GM12878 (cell line): ENCODE measurements around the gene POLN. TPM values are rescaled to one million over a fixed set of nuclear protein-coding genes. Genes with fewer than 3 reads are reported as not detected.

Source experiments
- ATAC-seq: fragments of 200-7000 bp; cut with Tn5 transposase; 3 replicates; pipeline ENCODE4 v1.9.1; 2020; ENCODE audit warnings: mild to moderate bottlenecking, moderate library complexity
- BruUV-seq: library from RNA; stranded (reverse); fragments of 400-500 nt; replicated peaks from 2 replicates; lab custom pipeline; 2021; lab: Mats Ljungman, UMichigan
- CTCF ChIA-PET: fragments of 300-600 bp; sonication (Branson Sonifier 250); formaldehyde crosslinking; extraction: SDS; loops from one replicate; lab custom pipeline; 2021; ENCODE audit warnings: inconsistent platforms; lab: Yijun Ruan, JAX
- POLR2A ChIA-PET: fragments of 350-600 bp; formaldehyde crosslinking; extraction: SDS; loops from one replicate; lab custom pipeline; 2021; ENCODE audit warnings: inconsistent platforms; lab: Charles Lee
- RAD21 ChIA-PET: fragments of 300-600 bp; sonication (Branson Sonifier 250); formaldehyde crosslinking; loops from one replicate; lab custom pipeline; 2023; ENCODE audit warnings: antibody characterized with exemption; ENCODE audit not compliant: unreplicated experiment; lab: Charles Lee
- SMC1A ChIA-PET: fragments of 300-600 bp; sonication (Branson Sonifier 250); formaldehyde crosslinking; loops from one replicate; lab custom pipeline; 2023; ENCODE audit not compliant: unreplicated experiment, uncharacterized antibody; lab: Charles Lee
- DNase-seq: peaks from one replicate; pipeline ENCODE4 v3.0.0-alpha.2; 2011; ENCODE audit warnings: low read depth, low spot score
- FAIRE-seq: peaks from 3 replicates; lab custom pipeline; 2011; peaks lifted over from hg19 to GRCh38; lab: Jason Lieb, UNC
- H2AFZ ChIP-seq: 2 replicates; pipeline ENCODE4 v1.6.0; 2011; ENCODE audit warnings: low read depth, low read length, control low read depth; ENCODE audit not compliant: control insufficient read depth
- H3K27ac ChIP-seq: 2 replicates; pipeline ENCODE4 v1.5.1; 2011; ENCODE audit warnings: control low read depth; ENCODE audit not compliant: control insufficient read depth, insufficient read depth
- H3K27me3 ChIP-seq, 2 experiments: replicated peaks in 1 of 2; 2 replicates each; pipeline versions ENCODE4 v1.6.0 to v1.6.1; 2011; ENCODE audit warnings: low read length in 1 of 2; ENCODE audit not compliant: control insufficient read depth in 2 of 2, insufficient read depth in 2 of 2
- H3K36me3 ChIP-seq, 2 experiments: 2 replicates each; pipeline ENCODE4 v1.5.1; 2011; ENCODE audit warnings: low read length in 1 of 2; ENCODE audit not compliant: control insufficient read depth in 2 of 2, insufficient read depth in 2 of 2
- H3K4me1 ChIP-seq: 2 replicates; pipeline ENCODE4 v1.6.1; 2011; ENCODE audit warnings: mild to moderate bottlenecking, low read length, moderate library complexity, mixed read lengths; ENCODE audit not compliant: control insufficient read depth, insufficient read depth
- H3K4me2 ChIP-seq: 2 replicates; pipeline ENCODE4 v1.6.0; 2011; ENCODE audit warnings: control low read depth; ENCODE audit not compliant: control insufficient read depth, insufficient read depth
- H3K4me3 ChIP-seq: fragments of 200-600 bp; sonication (generic); 2 replicates; pipeline ENCODE4 v1.5.1; 2016
- H3K79me2 ChIP-seq: 2 replicates; pipeline ENCODE4 v1.6.0; 2011; ENCODE audit warnings: low read length; ENCODE audit not compliant: control insufficient read depth, insufficient read depth
- H3K9ac ChIP-seq: 2 replicates; pipeline ENCODE4 v1.8.0; 2011; ENCODE audit warnings: low read length, control low read depth, mixed read lengths; ENCODE audit not compliant: control insufficient read depth, insufficient read depth
- H3K9me3 ChIP-seq: replicated peaks from 3 replicates; pipeline ENCODE4 v1.5.1; 2011; ENCODE audit warnings: mild to moderate bottlenecking, low read length; ENCODE audit not compliant: control insufficient read depth, insufficient read depth
- H4K20me1 ChIP-seq: 2 replicates; pipeline ENCODE4 v1.6.0; 2011; ENCODE audit not compliant: control insufficient read depth, insufficient read depth
- E4F1 ChIP-seq: fragments of 450-650 bp; IDR thresholded peaks from 2 replicates; pipeline ENCODE4 v1.6.1; 2018; ENCODE audit warnings: borderline replicate concordance, mild to moderate bottlenecking; ENCODE audit not compliant: partially characterized antibody
- ETV6 ChIP-seq, 2 experiments: fragments of 450-650 bp in 1 of 2; IDR thresholded peaks in 1 of 2; conservative IDR thresholded peaks in 1 of 2; 2 replicates each; pipeline ENCODE4 v1.6.1; 2014; ENCODE audit warnings: antibody characterized with exemption in 1 of 2, borderline replicate concordance in 1 of 2, low read depth in 1 of 2, mild to moderate bottlenecking in 1 of 2, moderate library complexity in 1 of 2
- GABPA ChIP-seq: IDR thresholded peaks from 2 replicates; pipeline ENCODE4 v1.6.1; 2014; ENCODE audit warnings: antibody characterized with exemption, low read depth, mild to moderate bottlenecking, inconsistent platforms
- IRF4 ChIP-seq: IDR thresholded peaks from 2 replicates; pipeline ENCODE4 v1.6.1; 2011; ENCODE audit warnings: low read depth, low read length
- JUND ChIP-seq: IDR thresholded peaks from 2 replicates; pipeline ENCODE4 v1.6.1; 2012; ENCODE audit warnings: low read depth, mild to moderate bottlenecking, low read length, improper control_type of control experiment, moderate library complexity
- KAT2A ChIP-seq: conservative IDR thresholded peaks from 2 replicates; pipeline ENCODE4 v1.6.1; 2011; ENCODE audit warnings: low read depth, low read length; ENCODE audit not compliant: control insufficient read depth
- LARP7 ChIP-seq: fragments of 450-650 bp; IDR thresholded peaks from 2 replicates; pipeline ENCODE4 v1.6.1; 2017; ENCODE audit warnings: mild to moderate bottlenecking
- MEF2A ChIP-seq: IDR thresholded peaks from 2 replicates; pipeline ENCODE4 v1.6.1; 2011; ENCODE audit warnings: low read depth, mild to moderate bottlenecking, low read length, moderate library complexity; ENCODE audit not compliant: insufficient read depth
- NR2F1 ChIP-seq: fragments of 450-650 bp; conservative IDR thresholded peaks from 2 replicates; pipeline ENCODE4 v1.6.1; 2017; ENCODE audit warnings: mild to moderate bottlenecking
- PAX8 ChIP-seq: fragments of 450-650 bp; IDR thresholded peaks from 2 replicates; pipeline ENCODE4 v1.6.1; 2017; ENCODE audit warnings: mild to moderate bottlenecking, moderate library complexity
- SIX5 ChIP-seq: IDR thresholded peaks from 2 replicates; pipeline ENCODE4 v1.6.1; 2011; ENCODE audit warnings: mild to moderate bottlenecking, low read depth, low read length, moderate library complexity; ENCODE audit not compliant: severe bottlenecking
- SPI1 ChIP-seq: IDR thresholded peaks from 2 replicates; pipeline ENCODE4 v1.6.1; 2011; ENCODE audit warnings: low read depth, mild to moderate bottlenecking, low read length, moderate library complexity, borderline replicate concordance; ENCODE audit not compliant: insufficient read depth
- SREBF2 ChIP-seq: IDR thresholded peaks from 2 replicates; pipeline ENCODE4 v1.6.1; 2012; ENCODE audit warnings: mild to moderate bottlenecking, low read length
- STAT1 ChIP-seq: fragments of 450-650 bp; conservative IDR thresholded peaks from 2 replicates; pipeline ENCODE4 v1.6.1; 2014; ENCODE audit warnings: antibody characterized with exemption, mild to moderate bottlenecking
- ZSCAN29 ChIP-seq: fragments of 450-650 bp; IDR thresholded peaks from 2 replicates; pipeline ENCODE4 v1.6.1; 2017; ENCODE audit warnings: mild to moderate bottlenecking, moderate library complexity
- WGBS: methylation state at CpG from one replicate; pipeline ENCODE4 v1.1.6; 2016; ENCODE audit warnings: low lambda C conversion rate; ENCODE audit not compliant: insufficient replicate concordance, insufficient coverage; ENCODE audit errors: missing lambda C conversion rate; 5-methylcytosine and 5-hydroxymethylcytosine counted together
- in situ Hi-C: fragments of 300-500 bp; cut with MboI; formaldehyde crosslinking; loops from 9 replicates; pipeline ENCODE4 v1.14.3; 2018; ENCODE audit warnings: mixed read lengths
- intact Hi-C: fragments of 100-400 bp; cut with micrococcal nuclease; formaldehyde crosslinking; loops from one replicate; pipeline ENCODE4 v1.14.2; 2022; ENCODE audit not compliant: unreplicated experiment
- polyA plus RNA-seq, 11 experiments: library from polyadenylated mRNA; depleted of rRNA in 4 of 11; unstranded in 6 of 11; stranded (reverse) in 5 of 11; fragments of >200 nt; fragmentation: Nextera tagmentation in 4 of 11; fragmentation: Illumina TruSeq in 1 of 11; extraction: Ambion mirVana in 4 of 11; extraction: Trizol in 1 of 11; gene quantifications; 1 replicate in 1 of 11; 2 replicates in 10 of 11; pipeline versions ENCODE4 v1.2.1 to v1.2.3, GENCODE V29; 2011 to 2016; ENCODE audit warnings: inconsistent platforms in 2 of 11, missing spikeins in 2 of 11, low read depth in 1 of 11
- total RNA-seq, 4 experiments: library from RNA; depleted of rRNA in 3 of 4; stranded (reverse); fragments of >200 nt in 3 of 4; fragmentation: Illumina TruSeq in 1 of 4; extraction: Trizol in 1 of 4; gene quantifications; 2 replicates each; pipeline versions ENCODE4 v1.2.1 to v1.2.3, GENCODE V29; 2013 to 2021

Gene POLN
- total and polyA plus RNA-seq, 10 of the 15 experiments (the other 5 are each of a cell fraction or from before 2014, with no cell fraction given): 0.09 to 2.0 (median 0.95) TPM; not detected in 1

- TF ChIP-seq E4F1: no peak
- no peak for TF ChIP-seq GABPA
- TF ChIP-seq STAT1: no peak
- no peak for TF ChIP-seq MEF2A
- TF ChIP-seq NR2F1: no peak
- no peak for TF ChIP-seq SIX5
- no peak for TF ChIP-seq SREBF2
- TF ChIP-seq ZSCAN29: no peak
- TF ChIP-seq KAT2A: no peak
- TF ChIP-seq SPI1: no peak
- TF ChIP-seq JUND: no peak
- no peak for TF ChIP-seq LARP7
- TF ChIP-seq ETV6 (conservative IDR thresholded peaks at IDR 0.05 in 1 of 2, IDR thresholded peaks at IDR 0.05 in 1 of 2; ENCODE audit: borderline replicate concordance in 1 of 2, low read depth in 1 of 2): no peak
- TF ChIP-seq IRF4: no peak
- no peak for TF ChIP-seq PAX8
- ATAC-seq (no peak), FAIRE-seq (no peak), DNase-seq (no peak)
- no peaks in the 10 kb centered on the region for H3K4me1 ChIP-seq
- H2AFZ ChIP-seq: no peak overlapping the region
- no peaks in the 10 kb centered on the region; a peak in 1 of 4 replicates for H3K27me3 ChIP-seq
- intact Hi-C loops: no loop called here
- H3K9ac ChIP-seq: no peak overlapping the region
- no peaks in the 10 kb centered on the region for H3K79me2 ChIP-seq
- RAD21 ChIA-PET: no interaction called here
- no TSS peak for BruUV-seq
- H3K36me3 ChIP-seq: no peaks in the 10 kb centered on the region
- SMC1A ChIA-PET: no interaction called here
- in situ Hi-C loops: no loop called here
- H3K9me3 ChIP-seq: no peaks in the 10 kb centered on the region
- H3K27ac ChIP-seq: no peak overlapping the region
- 60% methylated on average over 8 of the region's 8 CpGs for WGBS
- no peak overlapping the region for H3K4me3 ChIP-seq
- no peaks in the 10 kb centered on the region for H4K20me1 ChIP-seq
- H3K4me2 ChIP-seq: no peak overlapping the region
- CTCF ChIA-PET: no interaction called here
- POLR2A ChIA-PET: no interaction called here
Measured at GRCh38 chr4:2048831-2049230, 193.1 kb downstream of the POLN start.
